ENCODE measurements around the gene GSK3B.
"Not testable (repeated sequence)": the region's sequence is repeated elsewhere in the genome, so short reads cannot be mapped to it uniquely, and the experiment has no call there.

Gene GSK3B

GRCh38 chr3:120053647-120054046 lies 40.6 kb downstream of the GSK3B start:
- DNase-seq (ENCODE audit: low read depth in 2 of 2) = not testable (repeated sequence)

GRCh38 chr3:120052677-120053076 lies 41.6 kb downstream of the GSK3B start:
- DNase-seq (ENCODE audit: low read depth in 2 of 2) = no peak

- no peak for DNase-seq (ENCODE audit: low read depth in 2 of 2)
These were observed 42.0 kb downstream of the GSK3B start for GRCh38 chr3:120052225-120052624.

GRCh38 chr3:120051570-120051969 lies 42.7 kb downstream of the GSK3B start:
- DNase-seq (ENCODE audit: low read depth in 2 of 2) = not testable (repeated sequence)

DNA sequence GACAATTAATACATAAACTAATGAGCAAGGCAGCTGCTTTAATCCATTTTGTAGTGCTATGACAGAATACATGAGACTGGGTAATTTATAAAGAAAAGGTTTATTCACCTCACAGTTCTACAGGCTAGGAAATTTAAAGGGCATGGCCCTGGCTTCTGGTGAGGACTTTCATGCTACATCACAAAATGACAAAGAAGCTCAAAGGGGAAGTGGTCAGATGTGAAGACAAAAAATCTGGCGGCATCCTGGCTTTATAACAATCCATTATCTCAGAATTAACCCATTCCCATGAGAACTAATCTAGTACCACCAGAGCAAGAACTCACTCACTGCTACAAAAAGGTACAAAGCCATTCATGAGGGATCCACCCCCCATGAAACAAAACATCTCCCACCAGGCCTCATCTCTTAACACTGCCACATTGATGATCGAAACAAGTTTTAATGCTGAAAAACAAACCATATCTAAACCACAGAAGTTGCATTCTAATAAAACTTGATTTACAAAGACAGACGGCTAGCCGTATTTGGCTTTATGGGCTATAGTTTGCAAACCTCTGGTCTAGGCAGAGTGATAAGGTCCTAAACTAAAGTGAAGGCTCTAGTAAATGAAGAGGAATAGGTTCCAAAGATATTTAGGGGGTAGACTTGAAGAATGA lies 44.2 kb downstream of the GSK3B start:
- no peak for DNase-seq (ENCODE audit: low read depth in 2 of 2)

GRCh38 chr3:120049072-120049471 lies 45.2 kb downstream of the GSK3B start:
- DNase-seq (ENCODE audit: low read depth in 2 of 2) = no peak

- no peak for DNase-seq (ENCODE audit: low read depth in 2 of 2)
These were observed 45.7 kb downstream of the GSK3B start for GRCh38 chr3:120048355-120049041.

DNA sequence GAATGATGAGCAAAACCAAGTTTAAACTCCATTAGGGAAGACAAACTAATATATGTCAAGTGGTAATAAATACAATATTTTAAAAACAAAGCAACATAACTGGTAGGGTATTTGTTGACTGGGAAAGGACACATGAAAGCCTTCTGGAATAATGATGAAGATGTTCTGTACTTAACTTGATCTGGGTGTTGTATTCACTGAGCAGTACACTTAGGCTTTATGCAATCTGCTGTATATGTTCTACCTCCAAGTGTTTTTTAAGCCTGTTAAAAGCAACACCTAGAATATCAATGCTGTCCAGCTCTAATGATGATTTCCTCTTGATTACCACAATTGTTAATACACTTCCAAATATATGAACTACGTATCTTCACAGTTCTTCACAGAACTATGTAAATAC lies 46.6 kb downstream of the GSK3B start:
- no peak for DNase-seq (ENCODE audit: low read depth in 2 of 2)

DNA sequence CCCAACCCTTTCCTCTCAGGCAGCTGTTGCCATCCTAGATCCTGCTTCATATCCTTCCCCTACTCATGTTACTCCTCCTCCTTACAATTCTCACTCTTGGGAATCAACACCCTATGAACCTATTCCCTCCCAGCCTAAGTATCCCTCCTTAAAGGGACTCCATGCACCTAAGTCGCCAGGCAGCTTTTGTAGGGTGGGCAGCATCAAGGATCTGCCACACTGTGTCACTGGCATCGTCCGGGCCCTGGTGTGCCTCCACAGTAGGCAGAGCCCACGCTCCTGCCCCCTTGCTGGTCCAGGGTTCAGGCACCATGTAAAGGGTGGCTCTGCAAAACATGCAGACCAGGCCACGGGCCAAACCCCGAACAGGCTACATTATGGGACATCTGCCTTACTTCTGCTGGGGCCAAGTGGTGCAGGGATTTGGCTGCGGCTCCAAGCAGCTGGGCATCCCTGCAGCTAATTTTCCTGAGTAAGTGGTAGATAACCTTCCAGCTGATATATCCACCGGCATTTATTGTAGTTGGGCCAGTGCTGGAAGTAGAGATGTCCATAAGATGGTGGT lies 53.4 kb downstream of the GSK3B start:
- no peak for DNase-seq (ENCODE audit: low read depth in 2 of 2)

DNA sequence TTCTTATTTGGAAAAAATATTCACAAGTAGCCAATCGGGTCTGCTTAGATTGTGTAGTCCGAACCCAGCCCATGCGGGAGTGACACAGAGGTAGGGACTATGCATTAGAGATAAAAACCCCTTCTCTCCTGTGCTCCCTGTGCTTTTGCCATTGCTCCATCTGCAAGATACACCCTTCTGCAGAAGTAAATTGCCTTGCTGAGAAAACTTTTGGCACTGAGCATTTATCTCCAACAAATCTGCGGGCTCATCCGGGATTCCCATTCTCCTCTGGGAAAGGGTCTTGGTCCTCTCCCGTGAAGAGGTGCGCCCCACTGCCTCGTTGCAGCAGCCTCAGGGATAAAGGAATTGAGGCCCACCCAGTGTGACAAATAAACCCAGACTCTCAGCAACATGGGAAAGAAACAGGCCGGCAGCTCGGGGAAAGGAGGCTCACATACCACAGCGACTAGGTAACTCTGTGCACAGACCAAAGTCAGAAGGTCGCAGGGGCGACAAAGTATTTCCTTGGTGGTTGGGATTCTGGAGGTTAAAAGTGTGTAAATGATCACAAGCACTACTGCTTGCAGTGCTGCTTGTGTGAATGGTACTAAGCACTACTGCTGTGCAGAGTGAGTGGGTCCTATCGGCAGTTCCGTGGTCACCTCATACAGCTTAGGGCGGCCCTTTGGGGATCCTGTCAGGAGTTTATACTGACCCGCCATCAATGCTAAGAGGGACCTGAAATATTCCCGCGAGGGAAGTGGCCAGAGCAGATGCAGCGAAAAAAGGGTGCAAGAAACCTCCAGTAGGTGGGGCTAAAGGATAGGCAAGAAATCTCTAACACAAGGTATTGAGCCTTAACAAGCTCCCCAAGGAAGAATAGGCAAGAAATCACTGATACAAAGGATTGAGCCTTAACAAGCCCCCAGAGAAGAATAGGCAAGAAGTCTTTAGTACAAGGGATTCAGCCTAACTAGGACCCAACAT lies 54.3 kb downstream of the GSK3B start:
- no peak for DNase-seq (ENCODE audit: low read depth in 2 of 2)

- DNase-seq (ENCODE audit: low read depth in 2 of 2) = no peak
These were observed 60.7 kb downstream of the GSK3B start for GRCh38 chr3:120033596-120033995.

DNA sequence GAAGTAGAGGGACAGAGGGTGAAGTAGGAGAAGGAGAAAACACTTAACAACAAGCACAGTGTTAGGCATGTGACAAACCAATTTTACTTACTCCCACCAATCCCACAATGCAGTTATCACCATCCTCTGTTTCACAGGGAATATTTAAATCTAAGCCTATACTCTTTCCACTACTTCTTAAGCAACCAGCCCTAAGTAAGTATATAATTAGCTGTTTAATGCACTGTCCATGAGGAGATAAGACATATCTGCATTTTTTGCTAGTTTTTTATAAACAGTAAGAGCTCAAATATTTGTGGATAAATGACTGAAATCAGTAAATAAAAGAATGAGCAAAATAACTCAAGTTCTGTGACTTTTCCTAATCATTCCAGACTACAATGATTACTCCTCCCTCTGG lies 62.7 kb downstream of the GSK3B start:
- DNase-seq (ENCODE audit: low read depth in 2 of 2) = no peak

- no peak for DNase-seq (ENCODE audit: low read depth in 2 of 2)
These were observed 64.5 kb downstream of the GSK3B start for GRCh38 chr3:120029749-120030148.

DNA sequence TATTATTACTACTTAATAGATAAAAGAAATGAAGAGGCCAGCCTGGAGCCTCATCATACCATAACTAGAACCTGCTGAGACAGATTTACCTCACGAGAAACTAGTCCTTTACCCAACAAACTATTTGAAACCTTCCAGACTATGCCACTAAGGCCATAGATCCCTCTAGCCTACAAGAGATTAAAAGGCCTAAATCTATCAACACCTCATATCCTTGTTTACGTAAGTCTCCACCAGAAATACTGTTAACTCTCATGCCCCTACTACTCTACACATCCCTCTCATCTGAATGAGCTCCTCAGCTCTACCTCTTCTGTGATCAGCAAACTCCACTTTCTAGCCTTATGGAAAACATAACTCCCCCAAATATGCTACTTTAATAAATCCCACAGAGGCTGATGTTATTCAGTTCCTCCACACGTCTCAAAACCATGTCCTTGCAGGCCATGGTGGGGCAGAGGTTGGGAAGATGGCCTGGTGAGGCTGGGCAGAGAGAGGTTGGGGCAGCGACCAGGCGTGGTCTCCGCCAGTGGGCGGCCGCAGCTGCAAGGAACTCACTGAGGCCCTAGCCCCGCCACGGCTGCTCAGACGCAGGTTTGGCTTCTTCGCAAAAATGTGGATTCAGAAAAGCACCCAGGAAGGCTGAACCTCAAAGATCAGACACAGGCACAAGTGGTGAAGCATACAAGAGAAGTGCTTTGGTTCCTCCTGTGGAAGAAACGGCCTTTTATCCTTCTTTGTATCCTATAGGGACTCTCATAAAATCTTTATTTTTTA lies 65.8 kb downstream of the GSK3B start:
- no peak for DNase-seq (ENCODE audit: low read depth in 2 of 2)

- no peak for DNase-seq (ENCODE audit: low read depth in 2 of 2)
These were observed 67.0 kb downstream of the GSK3B start for GRCh38 chr3:120027226-120027625.

- DNase-seq (ENCODE audit: low read depth in 2 of 2) = no peak
These were observed 68.7 kb downstream of the GSK3B start for GRCh38 chr3:120025520-120025919.

DNA sequence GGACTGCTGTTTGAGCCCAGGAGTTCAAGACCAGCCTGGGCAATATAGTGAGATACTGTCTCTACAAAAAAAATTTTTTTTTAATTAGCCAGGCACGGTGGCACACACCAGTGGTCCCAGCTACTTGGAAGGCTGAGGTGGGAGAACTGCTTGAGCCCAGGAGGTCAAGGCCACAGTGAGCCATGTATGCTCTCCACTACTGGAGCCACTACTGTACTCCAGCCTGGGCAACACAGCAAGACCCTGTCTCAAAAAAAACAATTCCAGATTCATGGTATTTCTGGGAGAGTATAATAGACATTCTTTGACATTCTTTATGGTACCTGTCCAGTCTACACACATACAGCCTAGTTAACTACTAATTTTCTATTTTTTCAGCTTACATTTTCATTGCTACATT lies 70.1 kb downstream of the GSK3B start:
- DNase-seq (ENCODE audit: low read depth in 2 of 2) = no peak

GRCh38 chr3:120022729-120023128 lies 71.5 kb downstream of the GSK3B start:
- DNase-seq (ENCODE audit: low read depth in 2 of 2) = no peak

DNA sequence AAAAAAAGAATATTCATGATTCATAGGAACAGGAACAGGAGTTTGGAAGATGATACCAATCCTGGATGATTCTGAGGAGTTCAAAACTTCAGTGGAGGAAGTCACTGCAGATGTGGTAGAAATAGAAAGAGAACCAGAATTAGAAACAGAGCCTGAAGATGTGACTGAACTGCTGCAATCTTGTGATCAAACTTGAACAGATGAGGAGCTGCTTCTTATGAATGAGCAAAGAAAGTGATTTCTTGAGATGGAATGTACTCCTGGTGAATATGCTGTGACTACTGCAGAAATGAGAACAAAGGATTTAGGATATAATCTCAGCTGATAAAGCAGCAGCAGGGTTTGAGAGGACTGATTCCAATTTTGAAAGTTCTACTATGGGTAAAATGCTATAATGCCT lies 72.7 kb downstream of the GSK3B start:
- no peak for DNase-seq (ENCODE audit: low read depth in 2 of 2)

GRCh38 chr3:120018299-120018698 lies 75.9 kb downstream of the GSK3B start:
- DNase-seq (ENCODE audit: low read depth in 2 of 2) = no peak

- no peak for DNase-seq (ENCODE audit: low read depth in 2 of 2)
These were observed 76.6 kb downstream of the GSK3B start for GRCh38 chr3:120017692-120018091.

Measured in stimulated activated CD4-positive, alpha-beta T cell treated with anti-CD3 and anti-CD28 coated beads, Interleukin-12 subunit alpha, Interleukin-12 subunit beta, amount 100 ng/mL, for 24 hours (primary cell).